NCI-H2196 treated with DMSO at 0.1 percent for 48 hours (cell line): ENCODE results near the gene POLR1B.
"Not testable (repeated sequence)": the region's sequence is repeated elsewhere in the genome, so short reads cannot be mapped to it uniquely, and the experiment has no call there.

Experiments
- DNase-seq: peaks from one replicate; lab custom pipeline; 2025; ENCODE audit not compliant: unreplicated experiment; lab: John Stamatoyannopoulos, UW

POLR1B gene

GRCh38 chr2:112541315-112542122 lies 746 bp upstream of the POLR1B start:
- peak; percentile 79 for DNase-seq

- DNase-seq = no peak
These were observed 858 bp downstream of the POLR1B start for GRCh38 chr2:112542984-112543661.

GRCh38 chr2:112547333-112547732 lies 5.1 kb downstream of the POLR1B start:
- peak; percentile 50 for DNase-seq

- DNase-seq = no peak
These were observed 6.7 kb downstream of the POLR1B start for GRCh38 chr2:112548980-112549379.

GRCh38 chr2:112566104-112566503 lies 23.8 kb downstream of the POLR1B start:
- no peak for DNase-seq

GRCh38 chr2:112566508-112566907 lies 24.2 kb downstream of the POLR1B start:
- not testable (repeated sequence) for DNase-seq

GRCh38 chr2:112572005-112572404 lies 29.7 kb downstream of the POLR1B start:
- DNase-seq = no peak

GRCh38 chr2:112577756-112578155 lies 35.5 kb downstream of the POLR1B start:
- no peak for DNase-seq

GRCh38 chr2:112579241-112579640 lies 37.0 kb downstream of the POLR1B start:
- no peak for DNase-seq

GRCh38 chr2:112580084-112580483 lies 37.8 kb downstream of the POLR1B start:
- no peak for DNase-seq

GRCh38 chr2:112582314-112582746 lies 40.1 kb downstream of the POLR1B start:
- peak; percentile 35 for DNase-seq

- no peak for DNase-seq
These were observed 41.4 kb downstream of the POLR1B start for GRCh38 chr2:112583497-112584133.

- peak; percentile 96 for DNase-seq
These were observed 42.0 kb downstream of the POLR1B start, which contains the start of gene CHCHD5 for GRCh38 chr2:112584134-112584890. TSS of gene CHCHD5 (plus strand) at chr2:112584609. CDS start at chr2:112584648, 39 bp downstream.

- no peak for DNase-seq
These were observed 42.6 kb downstream of the POLR1B start for GRCh38 chr2:112584891-112585250.

- no peak for DNase-seq
These were observed 43.1 kb downstream of the POLR1B start for GRCh38 chr2:112585400-112585799.

GRCh38 chr2:112585873-112586464 lies 43.7 kb downstream of the POLR1B start:
- DNase-seq = no peak

GRCh38 chr2:112588611-112589045 lies 46.4 kb downstream of the POLR1B start:
- peak; percentile 58 for DNase-seq

- DNase-seq = no peak
These were observed 49.1 kb downstream of the POLR1B start for GRCh38 chr2:112591413-112591812.

- DNase-seq = no peak
These were observed 51.5 kb downstream of the POLR1B start for GRCh38 chr2:112593736-112594135.

- DNase-seq = no peak
These were observed 55.5 kb downstream of the POLR1B start for GRCh38 chr2:112597537-112598322.
